ENCODE measurements around the gene ULK2. TPM values are rescaled to one million over a fixed set of nuclear protein-coding genes. Genes with fewer than 3 reads are reported as not detected.
A peak's percentile ranks its signal among the peaks of the same experiment; 100 is the strongest.

The ULK2 gene
- total and polyA plus RNA-seq, 2 experiments from 2014 or later: 6.8 to 19.2 TPM

DNA sequence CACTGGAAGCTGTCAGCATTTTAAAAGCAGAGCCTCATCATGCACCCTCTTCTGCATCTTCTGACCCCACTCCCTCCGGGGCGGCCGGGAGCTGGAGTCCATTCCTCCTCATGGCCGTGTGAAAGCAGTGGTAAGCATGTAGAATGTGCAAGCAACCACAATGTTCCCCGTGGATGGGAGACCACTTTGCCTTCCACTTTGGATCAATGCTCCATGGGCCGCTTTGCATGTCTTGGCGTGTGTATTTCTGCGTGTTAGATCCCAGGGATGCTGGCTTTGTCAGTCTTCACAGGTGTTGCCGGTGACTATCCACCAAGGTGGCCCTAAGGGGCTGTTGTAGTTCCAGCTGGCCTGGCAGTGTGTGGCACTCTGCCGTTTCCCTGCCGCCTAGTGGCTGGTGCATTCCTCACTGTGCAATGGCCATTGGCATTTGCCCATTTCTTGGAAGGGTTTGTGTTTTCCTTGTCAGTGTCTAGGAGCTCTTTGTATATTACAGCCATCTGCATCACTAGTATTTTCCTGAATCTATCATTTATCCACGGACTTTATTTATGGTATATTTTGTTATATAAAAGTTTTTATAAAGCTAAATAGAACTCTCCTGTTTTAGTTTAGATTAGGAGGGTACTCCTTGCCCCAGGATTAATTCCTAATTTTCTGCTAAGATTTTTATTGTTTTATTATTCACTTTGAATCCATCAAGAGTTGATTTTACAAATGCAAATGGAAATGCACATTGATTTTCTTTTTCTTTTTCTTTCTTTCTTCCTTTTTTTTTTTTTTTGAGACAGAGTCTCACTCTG is 113.9 kb downstream of the ULK2 start:
- peaks cover 8% of the 10 kb centered on the region; the same call in 1 of the 2 replicates for H3F3A ChIP-seq (ENCODE audit: insufficient read depth)
- H3K79me2 ChIP-seq (ENCODE audit: insufficient read depth): no peaks in the 10 kb centered on the region
- no peaks in the 10 kb centered on the region for H3K9me3 ChIP-seq (ENCODE audit: low read depth)
- H3K27me3 ChIP-seq (replicated peaks; ENCODE audit: insufficient read depth): no peaks in the 10 kb centered on the region
- H3K4me3 ChIP-seq: no peak overlapping the region
- in situ Hi-C loops (cut with MboI): loop anchor here (25.0 kb wide), 1 partner anchor 492 kb away; no protein-coding TSS in a partner anchor
- H3K4me1 ChIP-seq (ENCODE audit: insufficient read depth): peaks cover 20% of the 10 kb centered on the region
- H3K27ac ChIP-seq: peak overlapping the region; percentile 94
- peak overlapping the region; percentile 23 for H3K4me2 ChIP-seq (ENCODE audit: unreplicated experiment)
- peak overlapping the region; percentile 76 for H3K9ac ChIP-seq
- peak; percentile 64 for DNase-seq
- 45 to 50% methylated on average over 12 of the region's 12 CpGs for WGBS, 2 experiments (ENCODE audit: low coverage in 1 of 2, low lambda C conversion rate in 2 of 2, missing lambda C conversion rate in 2 of 2)
- H3K36me3 ChIP-seq (ENCODE audit: low read depth): no peaks in the 10 kb centered on the region
- no peaks in the 10 kb centered on the region for H3K9me2 ChIP-seq (ENCODE audit: insufficient read depth)
- no peaks in the 10 kb centered on the region for H4K20me1 ChIP-seq (ENCODE audit: insufficient read depth)
- peak overlapping the region; percentile 63 for H2AFZ ChIP-seq
- TF ChIP-seq EZH2phosphoT487 (IDR thresholded peaks at IDR 0.05; ENCODE audit: insufficient read depth, low read depth) (no peak), EZH2 (IDR thresholded peaks at IDR 0.05; ENCODE audit: insufficient read depth, poor library complexity, severe bottlenecking) (no peak)

DNA sequence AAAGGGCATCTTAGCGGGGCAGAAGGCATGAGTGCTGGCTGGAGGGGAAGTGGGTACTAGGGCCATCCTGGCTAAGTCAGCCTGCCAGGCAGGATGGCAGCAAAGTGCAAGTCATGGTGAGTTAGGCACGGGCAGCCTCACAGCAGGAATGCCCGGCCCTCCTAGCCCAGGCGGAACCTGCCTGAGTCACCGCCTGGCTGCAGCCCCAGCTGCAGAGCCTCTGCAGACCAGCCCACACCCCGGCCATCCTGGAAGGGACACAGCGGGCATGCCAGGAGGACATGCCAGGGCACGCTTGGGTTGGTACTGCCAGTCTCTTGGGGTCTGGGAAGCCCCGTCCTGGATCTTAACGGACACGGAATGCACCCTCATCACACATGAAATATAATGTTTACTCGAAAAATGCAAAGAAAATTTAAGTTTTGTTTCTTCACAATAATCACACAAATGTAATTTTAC is 114.7 kb downstream of the ULK2 start:
- Histone ChIP-seq H2AFZ (peak overlapping the region; percentile 63), H3K27ac (peak overlapping the region; percentile 94), H3K4me2 (ENCODE audit: unreplicated experiment) (peak overlapping the region; percentile 23), H3K9ac (peak overlapping the region; percentile 76), H3F3A (ENCODE audit: insufficient read depth) (peaks cover 8% of the 10 kb centered on the region; the same call in 1 of the 2 replicates), H4K20me1 (ENCODE audit: insufficient read depth) (no peaks in the 10 kb centered on the region), H3K9me2 (ENCODE audit: insufficient read depth) (no peaks in the 10 kb centered on the region), H3K79me2 (ENCODE audit: insufficient read depth) (no peaks in the 10 kb centered on the region), H3K36me3 (ENCODE audit: low read depth) (no peaks in the 10 kb centered on the region), H3K27me3 (replicated peaks; ENCODE audit: insufficient read depth) (no peaks in the 10 kb centered on the region), H3K4me1 (ENCODE audit: insufficient read depth) (peaks cover 26% of the 10 kb centered on the region), H3K4me3 (no peak overlapping the region), H3K9me3 (ENCODE audit: low read depth) (no peaks in the 10 kb centered on the region)
- WGBS, 2 experiments (ENCODE audit: low coverage in 1 of 2, low lambda C conversion rate in 2 of 2, missing lambda C conversion rate in 2 of 2): 18 to 27% methylated on average over 7 to 12 of the region's 12 CpGs
- TF ChIP-seq EZH2phosphoT487 (IDR thresholded peaks at IDR 0.05; ENCODE audit: insufficient read depth, low read depth) (no peak), EZH2 (IDR thresholded peaks at IDR 0.05; ENCODE audit: insufficient read depth, poor library complexity, severe bottlenecking) (no peak)
- in situ Hi-C loops (cut with MboI): loop anchor here (25.0 kb wide), 1 partner anchor 491 kb away; no protein-coding TSS in a partner anchor
- peak; percentile 98 for DNase-seq

DNA sequence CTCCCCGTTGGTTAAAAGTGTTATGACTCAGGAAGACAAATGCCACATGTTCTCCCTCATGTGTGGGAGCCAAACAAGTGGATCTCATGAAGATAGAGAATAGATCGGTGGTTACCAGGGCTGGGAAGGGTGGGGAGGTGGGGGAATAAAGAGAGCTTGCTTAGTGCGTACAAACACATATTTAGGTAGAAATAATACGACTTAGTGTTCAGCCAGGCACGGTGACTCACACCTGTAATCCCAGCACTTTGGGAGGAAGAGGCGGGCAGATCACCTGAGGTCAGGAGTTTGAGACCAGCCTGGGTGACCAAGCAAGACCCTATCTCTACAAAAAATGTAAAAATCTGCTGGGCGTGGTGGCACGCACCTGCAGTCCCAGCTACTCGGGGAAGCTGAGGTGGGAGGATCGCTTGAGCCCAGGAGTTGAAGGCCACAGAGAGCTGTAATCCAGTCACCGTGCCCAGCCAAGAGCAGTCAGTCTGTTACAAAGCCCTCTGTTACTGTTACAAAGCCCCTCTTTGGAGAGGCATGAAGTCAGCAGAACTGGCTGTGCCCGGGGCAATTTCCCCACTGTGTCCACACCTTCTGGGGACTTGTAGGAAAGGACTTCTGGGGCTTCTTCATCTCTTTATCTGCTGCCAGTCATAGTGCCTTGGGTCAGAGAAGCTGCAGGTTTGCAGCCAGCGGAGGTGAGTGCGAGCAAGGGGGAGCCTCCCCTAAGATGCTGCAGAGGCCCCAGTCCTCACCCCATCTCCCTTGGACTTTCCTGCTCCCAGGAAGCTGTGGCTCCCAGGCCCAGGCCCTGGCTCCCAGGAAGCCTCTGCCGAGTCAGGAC is 115.3 kb downstream of the ULK2 start:
- no peaks in the 10 kb centered on the region for H3K79me2 ChIP-seq (ENCODE audit: insufficient read depth)
- no peaks in the 10 kb centered on the region for H3K9me3 ChIP-seq (ENCODE audit: low read depth)
- no peak overlapping the region for H3K4me3 ChIP-seq
- in situ Hi-C loops (cut with MboI): loop anchor here (25.0 kb wide), 1 partner anchor 490 kb away; no protein-coding TSS in a partner anchor
- peak overlapping the region; percentile 63 for H2AFZ ChIP-seq
- no peaks in the 10 kb centered on the region for H3K9me2 ChIP-seq (ENCODE audit: insufficient read depth)
- no peak overlapping the region for H3K4me2 ChIP-seq (ENCODE audit: unreplicated experiment)
- H3K27me3 ChIP-seq (replicated peaks; ENCODE audit: insufficient read depth): no peaks in the 10 kb centered on the region
- WGBS, 2 experiments (ENCODE audit: low coverage in 1 of 2, low lambda C conversion rate in 2 of 2, missing lambda C conversion rate in 2 of 2): 83% methylated on average over 15 of the region's 15 CpGs
- H3K4me1 ChIP-seq (ENCODE audit: insufficient read depth): peaks cover 27% of the 10 kb centered on the region
- TF ChIP-seq EZH2 (IDR thresholded peaks at IDR 0.05; ENCODE audit: insufficient read depth, poor library complexity, severe bottlenecking) (no peak), EZH2phosphoT487 (IDR thresholded peaks at IDR 0.05; ENCODE audit: insufficient read depth, low read depth) (no peak)
- no peaks in the 10 kb centered on the region for H3K36me3 ChIP-seq (ENCODE audit: low read depth)
- H3K27ac ChIP-seq: peak overlapping the region; percentile 94
- DNase-seq: peak; percentile 17
- H3K9ac ChIP-seq: peak overlapping the region; percentile 76
- peaks cover 8% of the 10 kb centered on the region; the same call in 1 of the 2 replicates for H3F3A ChIP-seq (ENCODE audit: insufficient read depth)
- no peaks in the 10 kb centered on the region for H4K20me1 ChIP-seq (ENCODE audit: insufficient read depth)

DNA sequence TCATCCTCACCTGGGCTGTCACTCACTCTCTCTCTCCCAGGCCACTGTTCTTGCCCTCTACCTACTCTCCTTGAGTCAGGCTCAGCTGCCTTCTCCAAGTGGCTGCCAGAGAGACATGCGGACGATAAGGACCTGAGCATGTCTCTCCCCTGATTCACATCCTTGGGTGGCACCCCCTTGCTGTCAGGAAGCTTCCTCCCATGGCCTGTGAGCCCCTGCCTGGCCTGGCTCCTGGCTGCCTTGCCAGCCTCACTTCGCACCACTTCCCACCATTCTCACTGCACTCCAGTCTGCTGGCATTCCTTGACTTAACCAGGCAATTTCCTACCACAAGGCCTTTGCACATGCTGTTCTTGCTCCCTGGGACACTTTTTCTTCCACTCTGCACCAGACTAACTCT is 116.9 kb downstream of the ULK2 start:
- no peak overlapping the region for H3K9ac ChIP-seq
- peaks cover 8% of the 10 kb centered on the region; the same call in 1 of the 2 replicates for H3F3A ChIP-seq (ENCODE audit: insufficient read depth)
- H2AFZ ChIP-seq: no peak overlapping the region
- no peaks in the 10 kb centered on the region for H3K9me3 ChIP-seq (ENCODE audit: low read depth)
- H3K4me2 ChIP-seq (ENCODE audit: unreplicated experiment): no peak overlapping the region
- H3K4me3 ChIP-seq: no peak overlapping the region
- in situ Hi-C loops (cut with MboI): loop anchor here (25.0 kb wide), 1 partner anchor 489 kb away; no protein-coding TSS in a partner anchor
- peaks cover 27% of the 10 kb centered on the region for H3K4me1 ChIP-seq (ENCODE audit: insufficient read depth)
- WGBS, 2 experiments (ENCODE audit: low coverage in 1 of 2, low lambda C conversion rate in 2 of 2, missing lambda C conversion rate in 2 of 2): 93 to 100% methylated on average over 3 of the region's 3 CpGs
- no peaks in the 10 kb centered on the region for H3K79me2 ChIP-seq (ENCODE audit: insufficient read depth)
- H3K27ac ChIP-seq: no peak overlapping the region
- H3K36me3 ChIP-seq (ENCODE audit: low read depth): no peaks in the 10 kb centered on the region
- H3K27me3 ChIP-seq (replicated peaks; ENCODE audit: insufficient read depth): no peaks in the 10 kb centered on the region
- no peaks in the 10 kb centered on the region for H3K9me2 ChIP-seq (ENCODE audit: insufficient read depth)
- no peak for DNase-seq
- TF ChIP-seq EZH2 (IDR thresholded peaks at IDR 0.05; ENCODE audit: insufficient read depth, poor library complexity, severe bottlenecking) (no peak), EZH2phosphoT487 (IDR thresholded peaks at IDR 0.05; ENCODE audit: insufficient read depth, low read depth) (no peak)
- H4K20me1 ChIP-seq (ENCODE audit: insufficient read depth): no peaks in the 10 kb centered on the region
